GM21381 (cell line): ENCODE measurements around the gene NDUFS8.
"Not testable (repeated sequence)": the region's sequence is repeated elsewhere in the genome, so short reads cannot be mapped to it uniquely, and the experiment has no call there.

Experiments
- ATAC-seq: cut with Tn5 transposase; IDR thresholded peaks from one replicate; pipeline ENCODE4 v1.9.1; 2021; ENCODE audit warnings: mild to moderate bottlenecking, moderate library complexity; ENCODE audit not compliant: unreplicated experiment

The NDUFS8 gene

DNA sequence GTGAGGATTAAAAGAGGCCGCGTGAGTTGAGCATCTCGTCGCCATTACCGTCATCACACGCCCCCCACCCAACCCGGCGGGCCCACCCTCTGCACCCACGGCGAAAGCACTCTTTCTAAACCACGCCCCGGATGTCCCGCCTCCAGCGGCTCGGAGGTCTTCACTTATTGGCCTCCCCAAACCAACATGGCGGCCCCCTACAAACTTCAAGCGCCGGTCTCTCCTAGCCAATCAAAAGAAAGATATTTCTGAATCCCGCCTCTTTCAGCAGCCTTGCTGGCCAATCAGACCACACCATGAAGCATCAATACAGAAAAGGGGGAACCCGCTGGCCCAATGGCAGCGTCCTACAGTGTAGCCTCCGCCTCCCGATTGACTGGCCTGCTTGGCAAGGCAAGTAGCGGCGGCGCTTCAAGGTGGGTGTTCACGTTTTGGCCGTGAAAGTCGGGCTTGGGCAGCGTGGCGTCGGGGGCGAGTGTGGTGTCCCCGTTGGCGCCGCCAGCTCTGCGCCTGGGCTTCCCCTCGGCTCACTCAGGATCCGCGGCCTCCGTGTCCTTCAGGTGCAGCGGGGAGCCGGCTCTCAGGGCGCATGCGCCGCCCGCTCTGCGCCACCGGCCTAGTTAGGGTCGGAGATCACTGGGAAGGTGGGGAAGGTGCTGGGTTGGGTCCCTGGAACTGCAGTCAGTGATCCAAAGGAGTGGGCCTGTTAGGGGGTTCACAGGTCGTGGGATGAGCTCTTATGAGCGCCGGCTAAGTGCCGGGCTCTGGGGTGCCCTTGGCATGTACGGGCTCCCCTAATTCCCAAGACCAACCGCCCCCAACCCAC lies at the start of gene NDUFS8:
NDUFS8 (plus strand) TSS at position 364 of the 826 bp plus-strand sequence. CDS start 1,471 bp downstream, outside the sequence.
- ATAC-seq: peak; percentile 90

- ATAC-seq: not testable (repeated sequence)
These were observed 49.3 kb upstream of the NDUFS8 start for GRCh38 chr11:67981226-67981625.

DNA sequence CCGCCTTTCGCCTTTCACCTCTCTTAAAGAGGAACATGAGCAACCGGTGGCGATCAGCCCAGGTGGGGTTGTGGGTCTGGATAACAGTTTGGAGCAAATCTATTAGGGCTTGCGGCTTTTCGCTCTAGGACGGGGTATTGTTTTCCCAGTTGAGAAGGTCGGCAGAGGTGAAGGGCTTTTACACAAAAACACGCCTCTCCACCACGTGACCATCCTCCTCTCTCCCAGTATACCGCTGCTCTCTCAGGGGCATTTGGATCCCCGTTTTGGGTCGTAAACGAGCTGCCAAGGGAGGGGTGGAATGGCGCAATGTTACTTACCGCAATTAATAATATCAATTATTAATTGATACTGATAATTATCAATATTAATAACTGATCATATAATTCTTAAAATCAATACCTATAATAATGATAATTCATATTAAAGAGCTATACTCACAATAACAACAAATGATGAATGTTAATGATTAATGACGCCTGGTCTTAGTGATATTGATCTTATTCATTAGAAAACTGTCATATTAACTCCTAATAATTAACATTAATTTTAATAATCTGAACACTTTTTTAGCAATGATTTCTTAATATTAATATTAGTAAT lies 48.1 kb upstream of the NDUFS8 start:
- ATAC-seq: not testable (repeated sequence)

GRCh38 chr11:67983951-67984350 lies 46.5 kb upstream of the NDUFS8 start:
- ATAC-seq: no peak

DNA sequence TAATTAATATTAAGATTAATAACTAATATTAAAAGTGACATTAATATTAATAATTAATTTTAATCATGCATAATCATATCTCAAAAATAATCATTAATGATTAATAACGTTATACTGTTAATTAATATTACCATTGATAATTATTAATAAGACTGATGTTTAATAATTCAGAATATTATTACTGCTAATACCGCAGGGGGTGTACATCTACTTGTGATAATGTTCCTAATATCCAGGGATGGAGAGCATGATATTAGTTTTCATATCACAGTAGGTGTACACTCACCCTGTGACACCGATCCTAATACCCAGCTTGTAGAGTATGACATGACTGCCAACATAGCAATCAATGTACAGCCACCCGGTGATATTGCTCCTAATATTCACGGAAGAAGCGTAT lies 45.2 kb upstream of the NDUFS8 start:
- not testable (repeated sequence) for ATAC-seq

- not testable (repeated sequence) for ATAC-seq
These were observed 39.7 kb upstream of the NDUFS8 start for GRCh38 chr11:67990546-67991346.

- ATAC-seq: not testable (repeated sequence)
These were observed 38.9 kb upstream of the NDUFS8 start for GRCh38 chr11:67991347-67992121.

DNA sequence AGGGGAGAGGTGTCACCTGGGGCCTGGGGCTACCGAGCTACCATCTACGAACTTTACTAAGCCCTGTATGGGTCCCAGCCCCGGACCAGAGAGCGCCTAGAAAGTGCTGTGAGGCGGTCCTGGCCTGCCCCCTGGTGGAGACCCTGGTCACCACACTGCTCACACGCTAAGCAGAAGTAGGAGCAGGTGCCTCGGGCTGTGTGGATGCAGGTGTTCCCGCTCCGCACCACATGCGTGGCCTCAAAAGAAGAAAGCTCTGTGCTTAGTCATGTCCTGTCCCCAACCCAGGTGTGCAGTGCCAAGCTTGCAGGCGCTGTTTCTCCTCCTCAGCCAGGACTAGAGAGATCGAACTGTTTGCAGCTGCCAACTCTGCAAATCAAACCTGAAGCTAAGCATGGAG lies 36.7 kb upstream of the NDUFS8 start:
- not testable (repeated sequence) for ATAC-seq

GRCh38 chr11:67994387-67994786 lies 36.1 kb upstream of the NDUFS8 start:
- ATAC-seq: not testable (repeated sequence)

GRCh38 chr11:67995129-67995528 lies 35.4 kb upstream of the NDUFS8 start:
- not testable (repeated sequence) for ATAC-seq

- ATAC-seq: not testable (repeated sequence)
These were observed 34.9 kb upstream of the NDUFS8 start for GRCh38 chr11:67995579-67995978.

- ATAC-seq: no peak
These were observed 34.4 kb upstream of the NDUFS8 start for GRCh38 chr11:67996051-67996450.

- no peak for ATAC-seq
These were observed 33.6 kb upstream of the NDUFS8 start for GRCh38 chr11:67996622-67997474.

GRCh38 chr11:67997475-67997921 lies 33.0 kb upstream of the NDUFS8 start:
- no peak for ATAC-seq

DNA sequence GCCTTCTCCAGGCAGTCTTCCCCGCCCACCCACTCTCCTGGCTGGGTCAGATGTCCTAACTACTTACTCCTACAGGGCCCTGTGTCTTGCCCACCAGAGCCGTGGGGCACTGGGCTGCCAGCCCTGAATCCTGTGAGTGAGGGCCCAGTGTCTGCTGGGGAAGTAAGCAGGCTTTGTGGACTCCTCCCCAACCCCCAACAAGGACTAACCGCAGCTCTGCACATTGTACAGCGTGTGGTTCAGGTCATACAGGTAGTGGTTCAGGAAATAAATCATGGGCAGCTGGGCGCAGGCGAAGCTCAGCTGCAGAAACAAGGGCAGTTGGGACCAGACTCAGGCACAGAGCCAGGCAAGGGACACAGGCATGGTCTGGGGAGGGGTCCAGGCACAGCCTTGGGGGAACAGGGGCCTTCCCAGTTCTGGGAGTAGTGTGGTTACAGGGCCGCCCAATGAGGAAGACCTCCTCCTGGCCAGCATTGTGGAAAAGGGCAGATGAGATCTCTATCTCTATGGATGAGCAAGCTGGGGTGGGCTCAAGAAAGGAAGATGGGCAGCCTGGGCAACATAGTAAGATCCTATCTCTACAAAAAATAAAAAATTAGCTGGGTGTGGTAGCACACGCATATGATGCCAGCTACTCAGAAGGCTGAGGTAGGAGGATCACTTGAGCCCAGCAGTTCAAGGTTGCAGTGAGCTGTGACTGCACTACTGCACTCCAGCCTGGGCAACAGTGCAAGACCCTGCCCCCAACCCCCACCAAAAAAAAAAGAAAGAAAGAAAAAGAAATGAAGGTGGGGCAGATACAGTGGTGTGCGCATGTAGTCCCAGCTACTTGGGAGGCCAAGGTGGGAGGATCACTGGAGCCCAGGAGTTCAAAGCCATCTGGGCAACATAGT lies 32.1 kb upstream of the NDUFS8 start:
- no peak for ATAC-seq

GRCh38 chr11:67999201-67999629 lies 31.3 kb upstream of the NDUFS8 start:
- no peak for ATAC-seq

- no peak for ATAC-seq
These were observed 30.8 kb upstream of the NDUFS8 start for GRCh38 chr11:67999704-68000103.

GRCh38 chr11:68002575-68002937 lies 27.9 kb upstream of the NDUFS8 start:
- peak; percentile 13 for ATAC-seq
